ENCODE measurements around the gene CCNE1.
"Not testable (repeated sequence)": the region's sequence is repeated elsewhere in the genome, so short reads cannot be mapped to it uniquely, and the experiment has no call there.

DNA sequence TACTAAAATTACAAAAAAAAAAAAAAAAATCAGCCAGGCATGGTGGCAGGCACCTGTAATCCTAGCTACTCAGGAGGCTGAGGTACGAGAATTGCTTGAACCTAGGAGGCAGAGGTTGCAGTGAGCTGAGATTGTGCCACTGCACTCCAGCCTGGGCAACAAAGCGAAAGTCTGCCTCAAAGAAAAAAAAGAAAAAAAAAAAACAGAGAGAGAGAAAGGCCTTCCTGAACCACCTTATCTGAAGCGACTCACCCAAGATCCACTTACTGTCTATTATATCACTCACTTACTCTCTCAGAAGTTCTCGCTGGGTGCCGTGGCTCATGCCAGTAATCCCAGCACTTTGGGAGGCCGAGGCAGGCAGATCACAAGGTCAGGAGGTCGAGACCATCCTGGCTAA is 17.3 kb upstream of the CCNE1 start:
- TF ChIP-seq CTCF (IDR thresholded peaks at IDR 0.05; ENCODE audit: poor library complexity); EZH2 (IDR thresholded peaks at IDR 0.05; ENCODE audit: borderline replicate concordance): not testable (repeated sequence)
